ENCODE results near the gene KIAA1210.
A peak's percentile ranks its signal among the peaks of the same experiment; 100 is the strongest.

Gene KIAA1210

DNA sequence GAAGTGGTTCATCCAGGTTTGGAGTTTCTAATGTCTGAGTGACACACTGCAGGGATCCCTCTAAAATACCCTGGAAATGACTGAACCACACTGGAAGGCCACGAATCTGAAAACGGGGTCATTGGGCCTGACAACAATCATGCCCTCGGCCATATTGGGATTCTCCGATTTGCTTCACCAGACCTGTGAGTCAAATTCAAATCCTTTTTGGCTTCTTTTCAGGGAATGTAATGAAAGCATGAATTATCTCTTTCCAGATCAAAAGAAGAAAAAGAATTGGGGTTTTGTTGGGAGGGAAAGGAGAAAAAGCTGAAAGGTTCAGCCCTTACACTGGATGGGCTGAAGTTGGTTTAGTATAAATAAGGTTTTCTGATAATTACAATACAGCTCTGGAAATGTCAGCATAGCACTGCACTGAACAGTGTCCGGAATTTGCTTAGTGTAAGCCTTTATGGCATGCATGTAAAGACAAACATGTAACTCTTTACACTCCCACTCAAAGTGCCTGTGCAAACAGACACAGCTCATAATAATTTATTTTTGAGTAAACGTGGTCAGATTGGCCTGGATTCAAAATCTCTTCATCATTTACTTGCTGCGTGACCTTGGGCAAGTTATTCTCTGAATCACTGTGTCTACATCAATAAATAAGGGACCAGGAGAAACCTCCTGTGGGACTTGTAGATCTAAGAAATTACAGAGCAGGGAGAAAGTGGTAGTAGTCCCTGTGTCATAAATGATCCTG lies 33.4 kb downstream of the KIAA1210 start:
- no peak for DNase-seq (ENCODE audit: low read depth in 2 of 2)

DNA sequence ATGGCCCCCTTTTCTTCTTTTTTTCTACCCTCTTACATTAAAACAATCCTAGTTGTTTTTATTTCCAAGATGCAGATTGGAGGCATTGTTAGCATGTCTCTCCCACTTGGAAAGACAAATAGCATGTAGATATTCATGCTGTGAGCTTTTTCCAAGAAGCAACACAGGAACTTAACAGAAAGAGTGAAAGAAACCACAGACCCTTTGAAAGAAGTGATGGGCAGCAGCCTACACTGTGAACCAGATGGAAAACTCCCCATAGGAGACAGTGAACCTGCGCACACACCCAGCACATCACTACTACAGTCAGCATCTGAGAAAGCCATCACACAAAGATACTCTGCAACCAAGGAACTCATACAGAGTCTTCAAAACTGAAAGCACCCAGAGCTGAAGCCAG lies 37.0 kb downstream of the KIAA1210 start:
- no peak for DNase-seq (ENCODE audit: low read depth in 2 of 2)

DNA sequence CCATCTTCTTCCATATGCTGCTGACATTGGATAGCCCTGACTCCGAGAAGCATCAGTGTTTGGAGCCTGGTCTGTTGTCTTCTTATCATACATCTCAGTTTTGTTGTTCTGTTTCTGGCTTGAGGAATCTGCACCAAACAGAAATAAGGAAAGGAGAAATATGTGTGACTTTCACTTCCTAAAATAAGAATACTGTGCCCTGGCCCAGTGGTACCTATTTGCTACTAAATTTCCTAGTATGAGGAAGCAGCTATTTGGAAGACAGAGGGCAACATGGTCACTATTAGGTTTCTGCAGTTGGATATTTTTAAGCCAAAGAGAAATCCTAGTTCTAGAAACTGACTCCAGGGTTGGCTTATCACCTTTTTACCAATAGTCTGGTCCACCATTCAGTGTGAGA lies 38.0 kb downstream of the KIAA1210 start:
- DNase-seq (ENCODE audit: low read depth in 2 of 2): no peak

DNA sequence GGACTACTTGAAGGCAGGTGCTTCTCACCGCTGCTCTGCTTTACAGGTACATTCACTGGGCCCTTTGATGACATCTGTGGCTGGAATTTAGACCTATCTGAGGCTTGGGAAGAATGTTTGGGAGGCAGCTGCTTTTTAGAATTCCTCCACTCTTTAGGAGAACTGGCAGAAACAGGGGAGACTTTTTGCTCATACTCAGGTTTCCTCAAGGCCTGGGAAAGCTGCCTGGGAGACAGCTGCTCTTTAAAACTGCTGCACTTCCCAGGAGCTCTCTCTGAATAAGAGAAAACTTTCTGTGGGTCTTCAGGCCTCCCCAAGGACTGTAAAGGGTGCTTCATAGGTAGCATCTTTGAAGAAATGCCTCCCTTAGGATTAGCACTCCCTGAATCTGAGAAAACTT lies 40.5 kb downstream of the KIAA1210 start:
- DNase-seq (ENCODE audit: low read depth in 2 of 2): no peak

DNA sequence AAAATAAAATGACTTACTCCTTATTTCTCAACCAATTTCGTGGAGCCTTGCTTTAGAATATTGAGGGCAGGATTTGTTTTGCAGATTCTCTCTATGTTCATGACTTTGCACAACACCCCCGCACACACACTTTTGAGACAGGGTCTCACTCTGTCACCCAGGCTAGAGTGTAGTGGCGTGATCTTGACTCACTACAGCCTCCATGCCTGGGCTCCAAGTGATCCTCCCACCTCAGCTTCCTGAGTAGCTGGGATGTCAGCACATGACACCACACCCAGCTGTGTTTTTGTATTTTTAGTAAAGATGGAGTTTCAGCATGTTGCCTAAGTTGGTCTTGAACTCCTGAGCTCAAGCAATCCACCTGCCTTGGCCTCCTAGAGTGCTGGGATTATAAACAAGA lies 42.8 kb downstream of the KIAA1210 start:
- no peak for DNase-seq (ENCODE audit: low read depth in 2 of 2)

- DNase-seq (ENCODE audit: low read depth in 2 of 2): no peak
Observed at GRCh38 chrX:119082278-119082677, 45.3 kb downstream of the KIAA1210 start.

GRCh38 chrX:119075270-119076025 lies 52.2 kb downstream of the KIAA1210 start:
- no peak for DNase-seq (ENCODE audit: low read depth in 2 of 2)

DNA sequence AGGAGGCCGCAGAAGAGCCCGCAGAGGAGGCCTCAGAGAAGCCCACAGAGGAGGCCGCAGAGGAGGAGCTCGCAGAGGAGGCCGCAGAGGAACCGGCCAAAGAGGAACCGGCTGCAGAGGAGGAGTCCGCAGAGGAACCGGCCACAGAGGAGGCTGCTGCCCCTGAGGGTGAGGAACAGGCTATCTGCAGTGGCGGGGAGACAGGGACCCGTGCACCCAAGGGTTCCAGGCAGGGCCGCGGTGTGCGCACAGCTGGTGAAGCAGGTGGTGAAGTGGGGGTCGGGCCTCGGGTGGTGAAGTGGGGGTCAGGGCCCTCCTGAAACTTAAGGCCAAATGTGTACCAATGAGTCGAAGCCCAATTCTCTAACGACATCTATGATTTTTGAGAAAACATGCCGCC lies 53.7 kb downstream of the KIAA1210 start:
- DNase-seq (ENCODE audit: low read depth in 2 of 2): no peak

GRCh38 chrX:119073200-119073905 lies 54.3 kb downstream of the KIAA1210 start:
- no peak for DNase-seq (ENCODE audit: low read depth in 2 of 2)

DNA sequence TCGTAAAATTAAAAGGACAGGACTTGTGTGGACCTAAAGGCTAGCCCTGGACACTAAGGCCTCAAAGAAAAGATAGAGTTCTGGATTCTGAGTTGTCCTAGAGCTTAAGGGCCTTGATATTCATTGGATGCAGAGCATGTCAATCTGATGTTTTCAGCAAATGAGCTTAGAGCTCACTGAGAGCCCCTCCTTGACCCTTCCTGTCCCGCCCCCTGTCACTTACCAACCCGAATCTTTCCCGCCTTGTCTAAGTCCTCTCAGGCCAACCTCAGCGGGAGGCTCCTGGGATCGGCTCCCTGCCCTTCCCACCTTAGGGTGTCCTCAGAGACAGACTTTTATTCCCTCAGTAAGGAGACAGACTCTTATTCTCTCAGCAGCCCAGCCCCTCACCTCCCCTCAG lies 54.9 kb downstream of the KIAA1210 start, which contains the start of gene CT47C1:
Gene CT47C1, plus strand, starts transcription at position 250 of the 400 bp plus-strand sequence. CDS start 233 bp downstream, outside the sequence.
- DNase-seq (ENCODE audit: low read depth in 2 of 2): no peak

- no peak for DNase-seq (ENCODE audit: low read depth in 2 of 2)
Observed at GRCh38 chrX:119071381-119071780, 56.2 kb downstream of the KIAA1210 start.

- DNase-seq (ENCODE audit: low read depth in 2 of 2): no peak
Observed at GRCh38 chrX:119069762-119070161, 57.9 kb downstream of the KIAA1210 start.

DNA sequence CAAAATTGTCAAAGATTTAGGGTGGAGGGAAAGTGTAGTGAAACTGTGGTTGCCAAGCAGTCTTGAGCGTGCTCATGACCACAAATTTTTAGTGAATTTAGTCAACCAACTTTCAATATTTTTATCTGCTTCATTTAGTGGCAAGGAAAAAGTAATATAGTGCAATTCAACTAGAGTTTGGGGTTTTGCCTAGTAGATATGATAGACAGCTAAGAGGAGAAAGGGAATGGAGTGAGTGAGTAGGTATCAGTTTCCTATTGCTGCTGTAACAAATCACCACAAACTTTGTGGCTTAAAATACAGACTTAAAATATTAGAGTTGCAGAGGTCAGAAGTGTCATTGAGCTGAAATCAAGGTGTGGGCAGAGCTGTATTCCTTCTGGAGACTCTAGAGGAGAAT lies 58.5 kb downstream of the KIAA1210 start:
- no peak for DNase-seq (ENCODE audit: low read depth in 2 of 2)

- DNase-seq (ENCODE audit: low read depth in 2 of 2): peak in 1 of 2 experiments; percentile 7
Observed at GRCh38 chrX:119067023-119067739, 60.4 kb downstream of the KIAA1210 start.

DNA sequence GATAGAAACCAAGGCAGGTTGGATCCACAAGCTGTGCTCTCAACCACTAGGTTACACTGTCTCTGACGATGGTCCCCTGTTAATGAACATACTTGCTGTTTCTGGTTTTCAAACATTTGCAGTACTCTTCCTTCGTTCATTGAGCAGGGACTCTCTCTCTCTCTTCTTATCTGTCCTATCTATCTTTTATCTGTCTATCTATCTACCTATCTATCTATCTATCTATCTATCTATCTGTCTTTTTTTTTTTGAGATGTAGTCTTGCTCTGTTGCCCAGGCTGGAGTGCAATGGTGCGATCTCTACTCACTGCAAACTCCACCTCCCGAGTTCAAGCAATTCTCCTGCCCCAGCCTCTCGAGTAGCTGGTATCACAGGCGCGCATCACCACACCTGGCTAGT lies 64.2 kb downstream of the KIAA1210 start:
- DNase-seq (ENCODE audit: low read depth in 2 of 2): no peak

DNA sequence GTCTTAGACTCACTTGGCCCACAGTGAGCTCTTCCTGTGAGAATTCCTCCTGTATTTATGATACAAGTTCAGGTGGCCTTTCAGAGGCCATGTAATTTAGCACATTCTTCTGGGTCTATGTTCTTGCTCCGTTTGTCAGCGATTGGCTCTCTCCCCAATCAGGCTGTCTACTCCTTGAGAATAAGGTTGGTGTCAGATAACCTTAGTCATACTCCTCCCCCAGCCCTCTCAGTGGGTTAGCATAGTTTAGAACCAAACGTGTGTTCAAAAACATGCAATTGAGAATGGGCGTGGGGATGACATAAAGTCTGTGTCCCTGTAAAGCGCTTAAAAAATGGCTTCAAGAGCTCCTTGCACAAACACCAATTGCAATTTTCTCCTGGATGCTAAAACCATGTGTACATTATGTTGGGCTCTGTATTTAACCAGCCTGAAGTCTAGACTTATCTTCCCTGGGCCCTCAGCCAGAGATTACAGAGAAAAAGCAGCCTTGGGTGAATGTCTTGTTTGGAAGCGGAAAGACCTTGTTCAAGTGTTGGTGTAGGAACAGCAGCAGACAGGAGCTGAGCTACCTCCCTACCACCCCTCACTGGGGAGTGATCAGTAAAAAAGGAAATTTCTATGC lies 64.8 kb downstream of the KIAA1210 start:
- DNase-seq (ENCODE audit: low read depth in 2 of 2): no peak

DNA sequence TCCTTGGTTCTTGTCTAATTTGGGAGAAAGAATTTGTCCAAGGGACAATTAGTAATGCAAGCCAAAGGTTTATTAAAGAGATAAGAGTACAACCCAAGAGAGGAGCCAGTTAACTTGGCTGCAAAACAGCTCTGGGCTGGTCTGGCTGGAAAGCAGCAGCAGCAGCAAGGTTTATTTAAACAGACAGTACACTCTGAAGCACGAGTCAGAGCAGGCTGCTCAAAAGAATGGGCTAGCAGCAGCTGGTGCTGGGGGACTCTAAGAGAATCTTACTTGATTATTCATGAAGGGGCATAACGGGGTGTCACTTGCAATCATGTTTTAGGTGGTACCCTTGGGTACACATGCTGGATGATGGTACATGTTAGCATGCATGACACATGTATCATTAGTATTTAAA lies 71.9 kb downstream of the KIAA1210 start:
- DNase-seq (ENCODE audit: low read depth in 2 of 2): no peak

DNA sequence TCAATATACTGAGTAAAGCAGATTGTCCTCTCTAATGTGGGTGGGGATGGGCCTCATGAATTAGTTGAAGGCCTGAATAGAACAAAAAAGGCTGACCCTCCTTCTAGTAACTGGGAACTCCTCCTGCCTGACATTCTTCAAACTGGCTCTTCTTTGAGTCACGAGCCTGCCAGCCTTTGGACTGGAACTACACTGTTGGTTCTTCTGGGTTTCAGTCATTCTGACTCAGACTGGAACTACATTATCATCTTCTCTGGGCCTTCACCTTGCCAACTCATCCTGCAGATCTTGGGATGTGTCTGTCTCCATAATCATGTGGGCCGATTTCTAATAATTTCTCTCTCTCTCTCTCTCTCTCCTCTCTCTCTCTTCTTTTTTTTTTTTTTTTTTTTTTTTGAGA lies 81.7 kb downstream of the KIAA1210 start:
- no peak for DNase-seq (ENCODE audit: low read depth in 2 of 2)

DNA sequence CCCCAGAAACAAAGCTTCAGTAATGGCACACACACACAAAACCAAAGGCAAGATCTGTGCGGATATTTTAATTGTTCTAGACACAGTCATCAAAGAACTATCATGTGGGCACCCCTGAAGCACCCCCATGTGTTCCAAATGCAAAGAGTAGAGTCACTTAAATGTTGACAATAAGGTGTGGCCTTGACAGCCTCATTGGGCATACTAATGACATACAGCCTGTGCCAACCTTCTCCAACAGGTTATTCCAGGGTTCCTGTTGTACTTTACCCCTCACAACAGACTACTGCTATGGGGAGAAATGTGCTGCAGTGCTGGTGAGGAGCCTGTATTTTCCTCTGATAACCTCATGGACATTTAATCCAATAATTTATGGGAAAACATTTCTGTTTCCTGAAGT lies 84.6 kb downstream of the KIAA1210 start:
- no peak for DNase-seq (ENCODE audit: low read depth in 2 of 2)

GRCh38 chrX:119042040-119042439 lies 85.6 kb downstream of the KIAA1210 start:
- DNase-seq (ENCODE audit: low read depth in 2 of 2): no peak

GRCh38 chrX:119041175-119041574 lies 86.4 kb downstream of the KIAA1210 start:
- DNase-seq (ENCODE audit: low read depth in 2 of 2): no peak
